Stimulated activated naive CD8-positive, alpha-beta T cell treated with anti-CD3 and anti-CD28 coated beads, Interleukin-15, Interleukin-2, amounts not matched to agents 100 ng/mL and 50 ng/mL, for 24 hours (primary cell): ENCODE results near the gene TEX13A.

ENCODE experiments used
- H3K27ac Mint-ChIP-seq: one replicate; pipeline ENCODE4 v1.8.0; 2021; ENCODE audit warnings: mild to moderate bottlenecking, mixed read lengths
- H3K27me3 Mint-ChIP-seq: one replicate; pipeline ENCODE4 v1.8.0; 2021; ENCODE audit warnings: mixed read lengths
- H3K36me3 Mint-ChIP-seq: one replicate; pipeline ENCODE4 v1.8.0; 2021; ENCODE audit warnings: low read depth, mixed read lengths
- H3K4me1 Mint-ChIP-seq: one replicate; pipeline ENCODE4 v1.8.0; 2021; ENCODE audit warnings: low read depth, mixed read lengths
- H3K4me3 Mint-ChIP-seq: one replicate; pipeline ENCODE4 v1.8.0; 2021; ENCODE audit warnings: mild to moderate bottlenecking, mixed read lengths
- H3K9me3 Mint-ChIP-seq: one replicate; pipeline ENCODE4 v1.8.0; 2021; ENCODE audit warnings: mixed read lengths

Gene TEX13A

GRCh38 chrX:105211066-105211575 is 9.4 kb downstream of the TEX13A start:
- Mint-ChIP-seq H3K36me3 (no peaks in the 10 kb centered on the region), H3K4me1 (no peaks in the 10 kb centered on the region), H3K9me3 (peaks cover 4% of the 10 kb centered on the region), H3K27ac (no peak overlapping the region), H3K4me3 (no peak overlapping the region), H3K27me3 (no peaks in the 10 kb centered on the region)

- H3K4me1 Mint-ChIP-seq = no peaks in the 10 kb centered on the region
- H3K4me3 Mint-ChIP-seq = no peak overlapping the region
- H3K36me3 Mint-ChIP-seq = no peaks in the 10 kb centered on the region
- no peaks in the 10 kb centered on the region for H3K27me3 Mint-ChIP-seq
- no peak overlapping the region for H3K27ac Mint-ChIP-seq
- no peaks in the 10 kb centered on the region for H3K9me3 Mint-ChIP-seq
These were observed 10.2 kb downstream of the TEX13A start for GRCh38 chrX:105210258-105210657.

- no peaks in the 10 kb centered on the region for H3K27me3 Mint-ChIP-seq
- H3K36me3 Mint-ChIP-seq = no peaks in the 10 kb centered on the region
- H3K4me3 Mint-ChIP-seq = no peak overlapping the region
- H3K27ac Mint-ChIP-seq = no peak overlapping the region
- H3K9me3 Mint-ChIP-seq = no peaks in the 10 kb centered on the region
- H3K4me1 Mint-ChIP-seq = no peaks in the 10 kb centered on the region
These were observed 11.1 kb downstream of the TEX13A start for GRCh38 chrX:105209406-105209805.

GRCh38 chrX:105191878-105192277 is 28.6 kb downstream of the TEX13A start:
- Mint-ChIP-seq H3K27ac (no peak overlapping the region), H3K27me3 (no peaks in the 10 kb centered on the region), H3K4me3 (no peak overlapping the region), H3K9me3 (no peaks in the 10 kb centered on the region), H3K36me3 (no peaks in the 10 kb centered on the region), H3K4me1 (no peaks in the 10 kb centered on the region)

- Mint-ChIP-seq H3K36me3 (no peaks in the 10 kb centered on the region), H3K4me1 (no peaks in the 10 kb centered on the region), H3K4me3 (no peak overlapping the region), H3K27me3 (no peaks in the 10 kb centered on the region), H3K9me3 (no peaks in the 10 kb centered on the region), H3K27ac (no peak overlapping the region)
These were observed 30.1 kb downstream of the TEX13A start for GRCh38 chrX:105190252-105190853.

- no peak overlapping the region for H3K4me3 Mint-ChIP-seq
These were observed 31.4 kb downstream of the TEX13A start for GRCh38 chrX:105189093-105189492.

DNA sequence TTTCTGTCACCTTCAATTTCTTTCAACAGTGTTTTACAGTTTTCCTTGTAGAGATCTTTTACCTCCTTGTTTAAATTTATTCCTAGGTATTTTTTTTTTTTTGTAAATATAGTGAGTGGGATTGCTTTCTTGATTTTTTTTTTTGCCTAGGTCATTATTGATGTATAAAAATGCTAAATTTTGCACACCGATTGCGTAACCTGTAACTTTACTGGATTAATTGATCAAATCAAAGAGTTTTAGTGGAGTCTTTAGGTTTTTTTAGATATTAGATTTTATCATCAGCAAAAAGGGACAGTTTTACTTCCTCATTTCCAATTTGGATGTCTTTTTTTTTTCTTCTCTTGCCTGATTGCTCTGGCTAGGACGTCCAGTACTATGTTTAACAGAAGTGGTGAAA is 40.9 kb downstream of the TEX13A start:
- H3K4me1 Mint-ChIP-seq = no peaks in the 10 kb centered on the region
- no peak overlapping the region for H3K4me3 Mint-ChIP-seq
- no peaks in the 10 kb centered on the region for H3K36me3 Mint-ChIP-seq
- no peaks in the 10 kb centered on the region for H3K9me3 Mint-ChIP-seq
- H3K27me3 Mint-ChIP-seq = no peaks in the 10 kb centered on the region
- H3K27ac Mint-ChIP-seq = no peak overlapping the region

More at GRCh38 chrX:105189093-105189492, 31.4 kb downstream of the TEX13A start:
- H3K27me3 Mint-ChIP-seq = no peaks in the 10 kb centered on the region
- H3K4me1 Mint-ChIP-seq = no peaks in the 10 kb centered on the region
- H3K27ac Mint-ChIP-seq = no peak overlapping the region
- H3K9me3 Mint-ChIP-seq = no peaks in the 10 kb centered on the region
- H3K36me3 Mint-ChIP-seq = no peaks in the 10 kb centered on the region

GRCh38 chrX:105173071-105173470 is 47.4 kb downstream of the TEX13A start:
- Mint-ChIP-seq H3K27ac (no peak overlapping the region), H3K9me3 (no peaks in the 10 kb centered on the region), H3K27me3 (no peaks in the 10 kb centered on the region), H3K36me3 (no peaks in the 10 kb centered on the region), H3K4me3 (no peak overlapping the region), H3K4me1 (no peaks in the 10 kb centered on the region)
